Nephron (organoid): ENCODE results near the gene ATXN7.

Experiments used
- H3K27ac Mint-ChIP-seq, 3 experiments: 2 replicates each; pipeline ENCODE4 v1.8.0; 2020; ENCODE audit warnings: mixed read lengths in 3 of 3, mild to moderate bottlenecking in 2 of 3, moderate library complexity in 1 of 3
- H3K27me3 Mint-ChIP-seq: 2 replicates; pipeline ENCODE4 v1.8.0; 2021; ENCODE audit warnings: low read depth, mild to moderate bottlenecking, moderate library complexity, mixed read lengths
- H3K36me3 Mint-ChIP-seq: 2 replicates; pipeline ENCODE4 v1.8.0; 2020; ENCODE audit warnings: low read depth, mixed read lengths
- H3K4me1 Mint-ChIP-seq: 2 replicates; pipeline ENCODE4 v1.8.0; 2020; ENCODE audit warnings: mixed read lengths
- H3K4me3 Mint-ChIP-seq, 3 experiments: 2 replicates each; pipeline ENCODE4 v1.8.0; 2020; ENCODE audit warnings: mild to moderate bottlenecking in 3 of 3, mixed read lengths in 3 of 3, moderate library complexity in 2 of 3
- H3K9me3 Mint-ChIP-seq: 2 replicates; pipeline ENCODE4 v1.8.0; 2020; ENCODE audit warnings: mixed read lengths
- TF ChIP-seq, protein P1 (sequence below), 3 experiments: fragments of 200-600 bp; sonication (generic); IDR thresholded peaks; one replicate each; pipeline ENCODE4 v1.5.0; 2021; ENCODE audit warnings: antibody characterized with exemption in 3 of 3; ENCODE audit not compliant: unreplicated experiment in 3 of 3

The ATXN7 gene

GRCh38 chr3:63933459-63933858 is 69.8 kb downstream of the ATXN7 start:
- no peaks in the 10 kb centered on the region for H3K27me3 Mint-ChIP-seq
- H3K9me3 Mint-ChIP-seq = no peaks in the 10 kb centered on the region
- no peak overlapping the region for H3K4me3 Mint-ChIP-seq
- no peak overlapping the region for H3K27ac Mint-ChIP-seq
- TF ChIP-seq, protein P1, sequence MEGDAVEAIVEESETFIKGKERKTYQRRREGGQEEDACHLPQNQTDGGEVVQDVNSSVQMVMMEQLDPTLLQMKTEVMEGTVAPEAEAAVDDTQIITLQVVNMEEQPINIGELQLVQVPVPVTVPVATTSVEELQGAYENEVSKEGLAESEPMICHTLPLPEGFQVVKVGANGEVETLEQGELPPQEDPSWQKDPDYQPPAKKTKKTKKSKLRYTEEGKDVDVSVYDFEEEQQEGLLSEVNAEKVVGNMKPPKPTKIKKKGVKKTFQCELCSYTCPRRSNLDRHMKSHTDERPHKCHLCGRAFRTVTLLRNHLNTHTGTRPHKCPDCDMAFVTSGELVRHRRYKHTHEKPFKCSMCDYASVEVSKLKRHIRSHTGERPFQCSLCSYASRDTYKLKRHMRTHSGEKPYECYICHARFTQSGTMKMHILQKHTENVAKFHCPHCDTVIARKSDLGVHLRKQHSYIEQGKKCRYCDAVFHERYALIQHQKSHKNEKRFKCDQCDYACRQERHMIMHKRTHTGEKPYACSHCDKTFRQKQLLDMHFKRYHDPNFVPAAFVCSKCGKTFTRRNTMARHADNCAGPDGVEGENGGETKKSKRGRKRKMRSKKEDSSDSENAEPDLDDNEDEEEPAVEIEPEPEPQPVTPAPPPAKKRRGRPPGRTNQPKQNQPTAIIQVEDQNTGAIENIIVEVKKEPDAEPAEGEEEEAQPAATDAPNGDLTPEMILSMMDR (IDR thresholded peaks at IDR 0.05; ENCODE audit: unreplicated experiment in 3 of 3) = no peak
- peaks cover 17% of the 10 kb centered on the region for H3K4me1 Mint-ChIP-seq
- peaks cover 13% of the 10 kb centered on the region for H3K36me3 Mint-ChIP-seq

DNA sequence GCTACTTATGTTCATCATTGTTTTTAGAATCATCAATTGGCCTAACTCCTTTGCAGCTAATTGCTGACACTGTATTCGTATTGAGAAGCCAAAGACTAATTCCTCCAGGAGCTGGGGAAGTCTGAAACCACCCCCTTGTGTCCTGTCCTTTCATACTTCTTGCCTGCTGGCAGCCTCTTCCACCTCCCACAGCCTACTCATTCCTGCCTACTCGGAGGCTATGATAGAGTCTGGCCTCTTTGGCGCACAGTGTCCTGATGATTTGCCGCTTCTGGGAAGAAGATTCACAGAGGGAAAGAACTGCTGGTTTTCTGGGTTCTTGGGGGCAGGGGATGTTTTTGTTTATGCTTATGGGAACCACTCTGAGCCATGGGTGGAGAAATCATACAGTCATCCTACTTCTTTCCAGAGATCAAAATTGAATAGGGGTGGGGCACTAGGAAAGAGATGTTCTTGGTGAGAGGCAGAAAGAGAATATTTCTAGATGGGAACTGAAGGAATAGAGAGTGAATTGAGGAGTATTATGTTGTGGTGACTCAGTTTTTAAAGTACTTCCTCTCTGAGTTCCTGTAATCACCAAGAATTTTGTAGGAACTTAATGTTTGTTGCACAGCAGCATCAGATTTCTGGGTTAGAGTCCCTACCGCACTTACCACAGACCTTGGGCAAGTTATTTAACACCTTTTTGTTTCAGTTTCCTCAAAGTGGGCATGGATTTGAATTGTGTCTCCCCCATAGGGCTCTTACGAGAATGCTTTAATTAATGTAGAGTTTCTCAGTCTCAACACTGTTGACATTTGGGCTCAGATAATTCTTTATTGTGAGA is 70.6 kb downstream of the ATXN7 start:
- TF ChIP-seq, protein P1 (IDR thresholded peaks at IDR 0.05; ENCODE audit: unreplicated experiment in 3 of 3) = no peak
- Mint-ChIP-seq H3K27ac (no peak overlapping the region), H3K9me3 (no peaks in the 10 kb centered on the region), H3K27me3 (no peaks in the 10 kb centered on the region), H3K4me3 (no peak overlapping the region), H3K4me1 (peaks cover 19% of the 10 kb centered on the region), H3K36me3 (peaks cover 8% of the 10 kb centered on the region)

DNA sequence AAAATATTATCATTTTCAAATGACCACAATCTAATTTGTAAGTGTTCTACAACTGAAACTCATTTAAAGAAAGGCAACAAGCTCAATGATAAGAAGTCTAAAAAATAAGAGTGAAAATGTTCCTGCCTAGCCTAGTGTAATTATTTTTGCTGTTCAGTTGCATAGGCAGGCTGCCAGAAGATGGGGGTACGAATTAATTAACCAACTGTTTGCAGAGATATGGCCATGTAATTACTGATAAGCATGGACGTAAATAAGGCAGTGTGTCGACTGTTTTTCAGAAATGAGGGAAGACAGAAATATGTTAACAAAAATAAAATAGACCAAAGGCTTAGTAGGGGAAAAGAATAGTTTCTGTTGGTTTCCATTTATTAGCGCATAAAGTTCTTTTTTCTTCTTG is 73.3 kb downstream of the ATXN7 start:
- H3K27me3 Mint-ChIP-seq = no peaks in the 10 kb centered on the region
- TF ChIP-seq, protein P1 (IDR thresholded peaks at IDR 0.05; ENCODE audit: unreplicated experiment in 3 of 3) = no peak
- H3K4me1 Mint-ChIP-seq = peaks cover 19% of the 10 kb centered on the region
- H3K27ac Mint-ChIP-seq = peak overlapping the region in 2 of 3 experiments; percentile 5 to 26
- peaks cover 8% of the 10 kb centered on the region for H3K36me3 Mint-ChIP-seq
- no peaks in the 10 kb centered on the region for H3K9me3 Mint-ChIP-seq
- H3K4me3 Mint-ChIP-seq = no peak overlapping the region

- TF ChIP-seq, protein P1 (IDR thresholded peaks at IDR 0.05; ENCODE audit: unreplicated experiment in 3 of 3) = no peak
- Mint-ChIP-seq H3K4me1 (peaks cover 19% of the 10 kb centered on the region), H3K4me3 (no peak overlapping the region), H3K27ac (peak overlapping the region in 1 of 3 experiments; percentile 10), H3K9me3 (no peaks in the 10 kb centered on the region), H3K27me3 (no peaks in the 10 kb centered on the region), H3K36me3 (peaks cover 8% of the 10 kb centered on the region)
These were observed 74.3 kb downstream of the ATXN7 start for GRCh38 chr3:63937661-63938651.

- H3K27me3 Mint-ChIP-seq = no peaks in the 10 kb centered on the region
- H3K27ac Mint-ChIP-seq = no peak overlapping the region
- TF ChIP-seq, protein P1 (IDR thresholded peaks at IDR 0.05; ENCODE audit: unreplicated experiment in 3 of 3) = no peak
- peaks cover 23% of the 10 kb centered on the region for H3K4me1 Mint-ChIP-seq
- no peaks in the 10 kb centered on the region for H3K9me3 Mint-ChIP-seq
- peaks cover 7% of the 10 kb centered on the region for H3K36me3 Mint-ChIP-seq
- H3K4me3 Mint-ChIP-seq = no peak overlapping the region
These were observed 76.7 kb downstream of the ATXN7 start for GRCh38 chr3:63940389-63940757.
